ENCODE data around the gene SLC22A1.

SLC22A1 gene

DNA sequence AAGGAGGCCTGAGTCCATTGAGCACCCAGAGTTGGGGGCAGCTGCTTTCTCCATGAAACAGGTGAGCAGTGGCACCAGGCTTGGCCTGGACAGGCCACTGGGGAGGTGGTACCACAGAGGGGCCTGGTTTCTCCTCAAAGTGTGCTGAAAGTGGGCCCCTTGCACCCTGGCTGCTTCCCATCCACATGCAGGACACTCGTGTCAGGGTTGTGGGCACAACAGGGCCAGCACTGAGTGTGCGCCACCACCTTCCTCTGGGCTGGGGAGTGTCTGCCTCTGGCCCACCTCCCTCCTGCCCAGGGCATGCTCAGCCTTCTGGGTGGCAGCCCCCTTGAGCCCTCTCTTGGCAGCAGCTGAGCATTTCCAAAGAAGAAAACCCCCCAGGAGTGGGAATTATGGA is 5.2 kb upstream of the SLC22A1 start:
- DNase-seq (ENCODE audit: extremely low read depth, low read depth): no peak
- TF ChIP-seq, protein P1, sequence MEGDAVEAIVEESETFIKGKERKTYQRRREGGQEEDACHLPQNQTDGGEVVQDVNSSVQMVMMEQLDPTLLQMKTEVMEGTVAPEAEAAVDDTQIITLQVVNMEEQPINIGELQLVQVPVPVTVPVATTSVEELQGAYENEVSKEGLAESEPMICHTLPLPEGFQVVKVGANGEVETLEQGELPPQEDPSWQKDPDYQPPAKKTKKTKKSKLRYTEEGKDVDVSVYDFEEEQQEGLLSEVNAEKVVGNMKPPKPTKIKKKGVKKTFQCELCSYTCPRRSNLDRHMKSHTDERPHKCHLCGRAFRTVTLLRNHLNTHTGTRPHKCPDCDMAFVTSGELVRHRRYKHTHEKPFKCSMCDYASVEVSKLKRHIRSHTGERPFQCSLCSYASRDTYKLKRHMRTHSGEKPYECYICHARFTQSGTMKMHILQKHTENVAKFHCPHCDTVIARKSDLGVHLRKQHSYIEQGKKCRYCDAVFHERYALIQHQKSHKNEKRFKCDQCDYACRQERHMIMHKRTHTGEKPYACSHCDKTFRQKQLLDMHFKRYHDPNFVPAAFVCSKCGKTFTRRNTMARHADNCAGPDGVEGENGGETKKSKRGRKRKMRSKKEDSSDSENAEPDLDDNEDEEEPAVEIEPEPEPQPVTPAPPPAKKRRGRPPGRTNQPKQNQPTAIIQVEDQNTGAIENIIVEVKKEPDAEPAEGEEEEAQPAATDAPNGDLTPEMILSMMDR (IDR thresholded peaks at IDR 0.05; ENCODE audit: low read depth, low read length): no peak

DNA sequence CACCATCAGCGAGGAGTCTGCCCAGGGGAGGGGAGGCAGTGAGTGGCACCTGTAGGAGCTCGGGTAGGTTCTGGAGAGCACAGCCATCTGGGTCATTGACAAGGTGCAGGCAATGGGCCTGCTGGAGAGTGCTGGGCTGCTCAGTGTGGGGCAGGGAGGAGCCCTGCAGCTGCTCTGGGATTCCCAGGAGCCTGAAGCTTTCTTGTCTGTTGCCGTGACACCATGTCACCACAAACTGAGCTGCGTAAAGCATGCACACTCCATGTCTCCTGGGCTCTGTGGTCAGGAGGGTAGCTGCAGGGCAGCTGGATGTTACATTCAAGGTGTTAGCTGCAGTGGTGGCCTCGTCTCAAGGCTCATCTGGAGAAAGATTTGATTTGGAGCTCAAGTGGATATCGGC is 4.5 kb upstream of the SLC22A1 start:
- TF ChIP-seq, protein P1 (IDR thresholded peaks at IDR 0.05; ENCODE audit: low read depth, low read length): no peak
- no peak for DNase-seq (ENCODE audit: extremely low read depth, low read depth)

DNA sequence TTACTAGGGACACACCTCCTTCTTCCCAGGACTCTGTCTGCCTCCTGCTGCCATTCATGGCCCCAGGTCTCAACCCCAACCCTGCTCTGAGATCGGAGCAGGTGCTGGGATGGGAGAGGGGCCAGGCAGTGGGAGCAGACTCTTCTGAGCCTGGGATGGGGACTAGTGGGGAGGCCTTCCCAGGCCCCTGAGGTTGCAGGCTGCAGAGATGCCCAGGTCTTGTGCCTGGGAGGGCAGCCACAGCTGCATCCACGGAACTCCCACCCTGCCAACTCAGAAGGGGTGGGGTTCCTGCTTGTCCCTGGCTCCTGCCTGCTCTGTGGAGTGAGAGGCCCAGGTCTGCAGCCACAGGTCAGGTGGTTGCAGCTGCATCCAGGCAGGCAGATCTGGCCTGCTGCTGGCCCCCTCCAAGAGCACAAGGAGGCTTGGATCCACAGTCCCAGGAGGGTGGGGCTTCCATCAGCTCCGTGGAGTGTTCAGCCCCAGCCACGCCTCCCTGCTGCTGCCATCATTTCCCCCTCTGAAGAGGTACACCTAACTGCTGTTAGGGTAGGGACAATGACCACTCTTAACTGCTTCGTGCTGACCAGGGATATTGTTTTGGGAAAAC is 2.9 kb upstream of the SLC22A1 start:
- no peak for DNase-seq (ENCODE audit: extremely low read depth, low read depth)
- TF ChIP-seq, protein P1 (IDR thresholded peaks at IDR 0.05; ENCODE audit: low read depth, low read length): no peak

DNA sequence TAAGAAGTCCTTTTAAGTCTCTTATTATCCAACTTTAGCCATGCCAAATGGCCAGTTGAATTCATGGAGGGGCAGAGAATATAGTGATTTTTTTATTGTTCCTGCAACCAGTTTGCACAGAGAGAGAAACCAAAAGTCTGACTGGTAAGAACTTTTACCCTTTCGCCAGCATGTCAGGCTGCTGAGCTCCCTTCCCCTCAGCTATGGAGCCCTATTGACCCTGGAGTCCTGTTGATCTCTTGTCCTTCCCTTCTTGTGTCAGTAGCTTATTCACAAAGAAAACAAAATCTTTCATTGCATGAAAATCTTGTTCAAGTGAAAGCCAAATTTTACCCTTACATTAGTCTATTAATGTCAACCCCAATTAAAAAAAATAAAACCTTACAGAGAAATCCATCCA is 1.5 kb upstream of the SLC22A1 start:
- no peak for DNase-seq (ENCODE audit: extremely low read depth, low read depth)
- TF ChIP-seq, protein P1 (IDR thresholded peaks at IDR 0.05; ENCODE audit: low read depth, low read length): no peak

DNA sequence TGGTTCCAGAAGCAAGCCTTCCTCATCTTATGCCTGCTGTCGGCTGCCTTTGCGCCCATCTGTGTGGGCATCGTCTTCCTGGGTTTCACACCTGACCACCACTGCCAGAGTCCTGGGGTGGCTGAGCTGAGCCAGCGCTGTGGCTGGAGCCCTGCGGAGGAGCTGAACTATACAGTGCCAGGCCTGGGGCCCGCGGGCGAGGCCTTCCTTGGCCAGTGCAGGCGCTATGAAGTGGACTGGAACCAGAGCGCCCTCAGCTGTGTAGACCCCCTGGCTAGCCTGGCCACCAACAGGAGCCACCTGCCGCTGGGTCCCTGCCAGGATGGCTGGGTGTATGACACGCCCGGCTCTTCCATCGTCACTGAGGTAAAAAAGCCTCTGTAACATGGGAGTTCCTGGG is 366 bp downstream of the SLC22A1 start:
- no peak for DNase-seq (ENCODE audit: extremely low read depth, low read depth)

DNA sequence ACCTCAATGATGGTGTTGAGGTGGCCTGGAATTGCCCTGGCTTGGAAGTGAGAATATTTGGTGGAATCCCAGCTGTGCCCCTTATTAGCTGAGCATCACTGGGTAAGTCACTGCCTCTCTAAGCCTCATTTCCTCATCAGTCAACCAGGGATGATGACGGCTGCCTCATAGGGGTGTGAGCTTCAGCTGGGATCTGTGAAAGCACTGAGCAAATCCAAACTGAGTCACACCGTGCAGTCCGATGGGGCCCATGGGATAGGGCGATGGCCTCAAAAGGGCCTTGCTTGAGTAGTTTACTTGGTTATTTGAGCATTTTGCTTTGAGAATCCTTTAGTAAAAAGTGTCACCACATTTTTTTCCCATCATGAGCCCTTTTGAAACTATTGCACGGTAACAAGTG is 1.1 kb downstream of the SLC22A1 start:
- no peak for DNase-seq (ENCODE audit: extremely low read depth, low read depth)
- TF ChIP-seq, protein P1 (IDR thresholded peaks at IDR 0.05; ENCODE audit: low read depth, low read length): no peak

More for the DNA sequence above, 366 bp downstream of the SLC22A1 start:
- TF ChIP-seq, protein P1 (IDR thresholded peaks at IDR 0.05; ENCODE audit: low read depth, low read length): no peak

DNA sequence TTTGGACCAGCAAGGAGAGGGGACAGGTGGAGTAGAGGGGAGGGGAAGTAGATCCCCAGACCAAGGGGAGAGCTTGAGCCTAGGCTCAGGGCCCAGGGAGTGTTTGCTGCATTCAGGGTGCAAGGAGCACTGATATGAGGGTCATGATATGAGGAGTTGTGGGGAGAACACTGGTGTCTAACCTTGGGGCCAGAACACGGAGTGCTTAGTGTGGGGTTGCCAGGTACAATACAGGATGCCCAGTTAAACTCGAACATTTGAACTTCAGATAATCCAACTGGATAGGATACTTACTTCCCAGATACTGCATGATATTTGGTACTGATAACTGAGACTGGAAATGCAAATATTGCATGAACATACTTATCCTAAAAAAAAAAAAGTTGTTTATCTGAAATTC is 2.4 kb downstream of the SLC22A1 start:
- DNase-seq (ENCODE audit: extremely low read depth, low read depth): no peak
- TF ChIP-seq, protein P1 (IDR thresholded peaks at IDR 0.05; ENCODE audit: low read depth, low read length): no peak
